Keratinocyte (primary cell): Measurements from ENCODE around the gene CRYL1. TPM values are rescaled to one million over a fixed set of nuclear protein-coding genes. Genes with fewer than 3 reads are reported as not detected.

Source experiments
- DNase-seq: peaks from one replicate; pipeline ENCODE4 v3.0.0-alpha.2; 2011; ENCODE audit warnings: low read depth, missing footprints, low spot score
- FAIRE-seq: peaks from 2 replicates; lab custom pipeline; 2011; peaks lifted over from hg19 to GRCh38; lab: Jason Lieb, UNC
- H2AFZ ChIP-seq: 2 replicates; pipeline ENCODE4 v1.6.0; 2012; ENCODE audit warnings: low read length, control low read depth, inconsistent platforms; ENCODE audit not compliant: control insufficient read depth
- H3K27ac ChIP-seq: 2 replicates; pipeline ENCODE4 v1.5.1; 2011; ENCODE audit warnings: low read length; ENCODE audit not compliant: control insufficient read depth, insufficient read depth
- H3K27me3 ChIP-seq: 3 replicates; pipeline ENCODE4 v1.6.0; 2011; ENCODE audit warnings: low read length; ENCODE audit not compliant: control insufficient read depth, insufficient read depth; ENCODE audit errors: extremely low read depth
- H3K36me3 ChIP-seq, 2 experiments: 2 replicates in 1 of 2; 3 replicates in 1 of 2; pipeline ENCODE4 v1.5.1; 2011; ENCODE audit warnings: low read length in 2 of 2, mild to moderate bottlenecking in 1 of 2; ENCODE audit not compliant: control insufficient read depth in 2 of 2, insufficient read depth in 2 of 2; ENCODE audit errors: extremely low read depth in 1 of 2
- H3K4me1 ChIP-seq: 3 replicates; pipeline ENCODE4 v1.5.1; 2011; ENCODE audit warnings: low read length; ENCODE audit not compliant: control insufficient read depth, insufficient read depth; ENCODE audit errors: extremely low read depth
- H3K4me2 ChIP-seq: 3 replicates; pipeline ENCODE4 v1.6.0; 2011; ENCODE audit warnings: low read depth, low read length; ENCODE audit not compliant: control insufficient read depth, insufficient read depth; ENCODE audit errors: extremely low read depth
- H3K4me3 ChIP-seq, 3 experiments: fragments of 200-600 bp in 1 of 3; sonication (generic) in 1 of 3; 2 replicates in 2 of 3; 3 replicates in 1 of 3; pipeline ENCODE4 v1.5.1; 2011 to 2016; ENCODE audit warnings: low read length in 3 of 3, mild to moderate bottlenecking in 3 of 3, control low read depth in 2 of 3, inconsistent platforms in 1 of 3, low read depth in 1 of 3, mixed read lengths in 1 of 3, mixed run types in 1 of 3, moderate library complexity in 1 of 3; ENCODE audit not compliant: control insufficient read depth in 2 of 3, insufficient read depth in 2 of 3; ENCODE audit errors: extremely low read depth in 1 of 3
- H3K79me2 ChIP-seq: 2 replicates; pipeline ENCODE4 v1.6.0; 2012; ENCODE audit warnings: low read length; ENCODE audit not compliant: control insufficient read depth, insufficient read depth
- H3K9ac ChIP-seq: 3 replicates; pipeline ENCODE4 v1.6.0; 2011; ENCODE audit warnings: low read length; ENCODE audit not compliant: control insufficient read depth, insufficient read depth; ENCODE audit errors: extremely low read depth
- H3K9me1 ChIP-seq: 3 replicates; pipeline ENCODE4 v1.6.0; 2011; ENCODE audit warnings: low read length; ENCODE audit not compliant: control insufficient read depth, insufficient read depth; ENCODE audit errors: extremely low read depth
- H3K9me3 ChIP-seq: 2 replicates; pipeline ENCODE4 v1.5.1; 2012; ENCODE audit warnings: low read depth, low read length; ENCODE audit not compliant: control insufficient read depth
- H4K20me1 ChIP-seq: 3 replicates; pipeline ENCODE4 v1.6.0; 2011; ENCODE audit warnings: low read length; ENCODE audit not compliant: control insufficient read depth, insufficient read depth; ENCODE audit errors: extremely low read depth
- CTCF ChIP-seq, 3 experiments: IDR thresholded peaks in 1 of 3; conservative IDR thresholded peaks in 1 of 3; optimal IDR thresholded peaks in 1 of 3; 2 replicates in 2 of 3; 3 replicates in 1 of 3; pipeline versions ENCODE3 to v1.5.1; 2011; ENCODE audit warnings: low read length in 3 of 3, mild to moderate bottlenecking in 3 of 3, moderate library complexity in 2 of 3, control low read depth in 1 of 3, inconsistent platforms in 1 of 3; ENCODE audit not compliant: insufficient read depth in 2 of 3; ENCODE audit errors: extremely low read depth in 1 of 3
- EZH2 ChIP-seq: IDR thresholded peaks from one replicate; pipeline ENCODE4 v1.6.1; 2012; ENCODE audit warnings: inconsistent platforms, mild to moderate bottlenecking, low read length, moderate library complexity
- dilution Hi-C: fragments of 300-500 bp; cut with MboI; formaldehyde crosslinking; loops from one replicate; pipeline ENCODE4 v1.7.0; 2020; ENCODE audit warnings: low sequenced_read_pairs; ENCODE audit not compliant: extremely low pct_ligation_motif_present
- polyA plus RNA-seq, 5 experiments: library from polyadenylated mRNA; depleted of rRNA in 3 of 5; stranded (reverse) in 3 of 5; stranded (forward) in 1 of 5; unstranded in 1 of 5; fragments of >200 nt; gene quantifications; 1 replicate in 1 of 5; 2 replicates in 3 of 5; 3 replicates in 1 of 5; pipeline versions ENCODE4 v1.2.1 to v1.2.3, GENCODE V29; 2011 to 2012; ENCODE audit warnings: missing spikeins in 2 of 5, low read depth in 1 of 5, low replicate concordance in 1 of 5

Gene CRYL1
- polyA plus RNA-seq, 1 donor (not counting 4 experiments of a cell fraction or from before 2014, with no cell fraction given): 27.2 TPM

- H3K4me2 ChIP-seq: no peak overlapping the region
- no peak overlapping the region for H3K9ac ChIP-seq
- H3K9me1 ChIP-seq: no peaks in the 10 kb centered on the region
- TF ChIP-seq EZH2 (no peak), CTCF (optimal IDR thresholded peaks at IDR 0.05 in 1 of 3, IDR thresholded peaks at IDR 0.05 in 1 of 3, conservative IDR thresholded peaks at IDR 0.05 in 1 of 3; ENCODE audit: extremely low read depth in 1 of 3, insufficient read depth in 2 of 3, low read length in 3 of 3) (no peak)
- DNase-seq (no peak), FAIRE-seq (no peak)
- no peaks in the 10 kb centered on the region for H3K79me2 ChIP-seq
- no peaks in the 10 kb centered on the region for H3K9me3 ChIP-seq
- dilution Hi-C loops: no loop called here
- H3K27me3 ChIP-seq: no peaks in the 10 kb centered on the region
- no peaks in the 10 kb centered on the region for H3K36me3 ChIP-seq
- no peak overlapping the region for H3K27ac ChIP-seq
- H3K4me3 ChIP-seq: no peak overlapping the region
- H2AFZ ChIP-seq: no peak overlapping the region
- H4K20me1 ChIP-seq: no peaks in the 10 kb centered on the region
- H3K4me1 ChIP-seq: peaks cover 42% of the 10 kb centered on the region
These were observed 114.9 kb downstream of the CRYL1 start for GRCh38 chr13:20410726-20411125.

GRCh38 chr13:20408181-20408580 lies 117.5 kb downstream of the CRYL1 start:
- H3K27me3 ChIP-seq: no peaks in the 10 kb centered on the region
- no peaks in the 10 kb centered on the region for H3K36me3 ChIP-seq
- no peaks in the 10 kb centered on the region for H3K9me3 ChIP-seq
- DNase-seq (no peak), FAIRE-seq (no peak)
- no peak overlapping the region for H3K4me2 ChIP-seq
- no peak overlapping the region for H3K4me3 ChIP-seq
- peaks cover 46% of the 10 kb centered on the region for H3K4me1 ChIP-seq
- no peak overlapping the region for H3K27ac ChIP-seq
- no peaks in the 10 kb centered on the region for H3K79me2 ChIP-seq
- dilution Hi-C loops: no loop called here
- no peaks in the 10 kb centered on the region for H3K9me1 ChIP-seq
- TF ChIP-seq EZH2 (no peak), CTCF (optimal IDR thresholded peaks at IDR 0.05 in 1 of 3, IDR thresholded peaks at IDR 0.05 in 1 of 3, conservative IDR thresholded peaks at IDR 0.05 in 1 of 3; ENCODE audit: extremely low read depth in 1 of 3, insufficient read depth in 2 of 3, low read length in 3 of 3) (no peak)
- no peak overlapping the region for H2AFZ ChIP-seq
- H4K20me1 ChIP-seq: no peaks in the 10 kb centered on the region
- no peak overlapping the region for H3K9ac ChIP-seq
